Measurements from ENCODE around the gene LIN7A. TPM values are rescaled to one million over a fixed set of nuclear protein-coding genes. Genes with fewer than 3 reads are reported as not detected.

LIN7A gene
- polyA plus RNA-seq, 1 experiment = 10.4 TPM

DNA sequence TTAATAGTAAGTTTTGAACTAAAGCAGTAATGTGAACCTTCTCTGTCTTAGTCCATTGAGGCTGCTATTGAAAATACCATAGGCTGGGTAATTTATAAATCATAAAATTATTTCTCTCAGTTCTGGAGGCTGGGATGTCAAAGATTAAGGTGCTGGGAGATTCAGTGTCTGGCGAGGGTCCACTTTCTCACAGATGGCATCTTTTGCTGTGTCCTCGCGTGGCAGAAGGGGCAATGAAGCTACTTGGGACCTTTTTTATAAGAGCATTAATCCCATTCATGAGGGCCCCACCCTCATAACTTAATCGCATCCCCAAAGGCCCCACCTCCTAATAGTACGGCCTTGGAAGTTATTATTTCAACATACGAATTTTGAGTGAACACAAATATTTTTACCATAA lies 28.4 kb downstream of the LIN7A start:
- no peak for DNase-seq (ENCODE audit: low read depth, low spot score)
- ChIA-PET POLR2A (no interaction called here), CTCF (no interaction called here)
- no peaks in the 10 kb centered on the region for H3K27me3 ChIP-seq (ENCODE audit: control insufficient read depth, insufficient read depth, low read length)
- no peaks in the 10 kb centered on the region for H3K9me3 ChIP-seq (ENCODE audit: control insufficient read depth, insufficient read depth, low read length)
- TF ChIP-seq, protein P1, sequence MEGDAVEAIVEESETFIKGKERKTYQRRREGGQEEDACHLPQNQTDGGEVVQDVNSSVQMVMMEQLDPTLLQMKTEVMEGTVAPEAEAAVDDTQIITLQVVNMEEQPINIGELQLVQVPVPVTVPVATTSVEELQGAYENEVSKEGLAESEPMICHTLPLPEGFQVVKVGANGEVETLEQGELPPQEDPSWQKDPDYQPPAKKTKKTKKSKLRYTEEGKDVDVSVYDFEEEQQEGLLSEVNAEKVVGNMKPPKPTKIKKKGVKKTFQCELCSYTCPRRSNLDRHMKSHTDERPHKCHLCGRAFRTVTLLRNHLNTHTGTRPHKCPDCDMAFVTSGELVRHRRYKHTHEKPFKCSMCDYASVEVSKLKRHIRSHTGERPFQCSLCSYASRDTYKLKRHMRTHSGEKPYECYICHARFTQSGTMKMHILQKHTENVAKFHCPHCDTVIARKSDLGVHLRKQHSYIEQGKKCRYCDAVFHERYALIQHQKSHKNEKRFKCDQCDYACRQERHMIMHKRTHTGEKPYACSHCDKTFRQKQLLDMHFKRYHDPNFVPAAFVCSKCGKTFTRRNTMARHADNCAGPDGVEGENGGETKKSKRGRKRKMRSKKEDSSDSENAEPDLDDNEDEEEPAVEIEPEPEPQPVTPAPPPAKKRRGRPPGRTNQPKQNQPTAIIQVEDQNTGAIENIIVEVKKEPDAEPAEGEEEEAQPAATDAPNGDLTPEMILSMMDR (IDR thresholded peaks at IDR 0.05; ENCODE audit: low read depth, low read length) = no peak
- H3K27ac ChIP-seq (ENCODE audit: low read depth, low read length) = no peak overlapping the region
- no peak overlapping the region for H3K4me3 ChIP-seq (ENCODE audit: low read depth, low read length)

DNA sequence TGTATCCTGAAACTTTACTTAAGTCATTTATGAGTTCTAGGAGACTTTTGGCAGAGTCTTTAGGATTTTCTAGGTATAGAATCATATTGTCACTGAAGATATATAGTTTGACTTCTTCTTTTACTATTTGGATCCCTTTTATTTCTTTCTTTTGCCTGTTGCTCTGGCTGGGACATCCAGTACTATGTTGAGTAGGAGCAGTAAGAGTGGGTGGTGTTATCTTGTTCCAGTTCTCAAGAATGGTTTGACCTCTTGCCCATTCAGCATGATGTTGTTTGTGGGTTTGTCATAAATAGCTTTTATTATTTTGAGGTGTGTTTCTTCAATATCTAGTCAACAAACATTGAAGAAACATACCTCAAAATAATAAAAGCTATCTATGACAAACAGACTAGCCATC lies 35.0 kb downstream of the LIN7A start:
- no peak for DNase-seq (ENCODE audit: low read depth, low spot score)
- Histone ChIP-seq H3K27ac (ENCODE audit: low read depth, low read length) (no peak overlapping the region), H3K9me3 (ENCODE audit: control insufficient read depth, insufficient read depth, low read length) (no peaks in the 10 kb centered on the region), H3K27me3 (ENCODE audit: control insufficient read depth, insufficient read depth, low read length) (no peaks in the 10 kb centered on the region), H3K4me3 (ENCODE audit: low read depth, low read length) (no peak overlapping the region)
- ChIA-PET CTCF (no interaction called here), POLR2A (no interaction called here)
- TF ChIP-seq, protein P1 (IDR thresholded peaks at IDR 0.05; ENCODE audit: low read depth, low read length) = no peak

DNA sequence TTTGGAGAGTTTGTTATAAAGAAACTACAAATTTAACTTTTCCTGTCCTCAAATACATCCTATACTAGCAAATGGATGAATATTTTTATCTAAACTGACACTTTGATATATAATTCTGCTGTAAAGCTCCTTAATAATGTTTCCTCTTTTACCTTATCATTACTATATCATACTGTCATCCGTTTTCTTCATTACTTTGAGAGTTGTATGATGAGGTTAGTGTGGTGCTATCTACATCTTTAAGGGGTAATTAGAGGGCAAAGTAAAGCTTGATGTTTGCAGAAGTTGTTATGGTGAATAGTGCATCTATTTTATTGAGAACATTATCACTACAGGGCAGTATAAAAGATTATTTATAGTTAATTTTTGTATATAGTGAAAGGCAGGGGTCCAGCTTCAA lies 36.1 kb downstream of the LIN7A start:
- Histone ChIP-seq H3K27me3 (ENCODE audit: control insufficient read depth, insufficient read depth, low read length) (no peaks in the 10 kb centered on the region), H3K27ac (ENCODE audit: low read depth, low read length) (no peak overlapping the region), H3K4me3 (ENCODE audit: low read depth, low read length) (no peak overlapping the region), H3K9me3 (ENCODE audit: control insufficient read depth, insufficient read depth, low read length) (no peaks in the 10 kb centered on the region)
- POLR2A ChIA-PET = no interaction called here
- TF ChIP-seq, protein P1 (IDR thresholded peaks at IDR 0.05; ENCODE audit: low read depth, low read length) = no peak
- DNase-seq (ENCODE audit: low read depth, low spot score) = no peak
- CTCF ChIA-PET = interaction anchor here (0.7 kb wide), 1 partner anchor 228 kb away, joined by 4 read pairs; no protein-coding TSS in a partner anchor

DNA sequence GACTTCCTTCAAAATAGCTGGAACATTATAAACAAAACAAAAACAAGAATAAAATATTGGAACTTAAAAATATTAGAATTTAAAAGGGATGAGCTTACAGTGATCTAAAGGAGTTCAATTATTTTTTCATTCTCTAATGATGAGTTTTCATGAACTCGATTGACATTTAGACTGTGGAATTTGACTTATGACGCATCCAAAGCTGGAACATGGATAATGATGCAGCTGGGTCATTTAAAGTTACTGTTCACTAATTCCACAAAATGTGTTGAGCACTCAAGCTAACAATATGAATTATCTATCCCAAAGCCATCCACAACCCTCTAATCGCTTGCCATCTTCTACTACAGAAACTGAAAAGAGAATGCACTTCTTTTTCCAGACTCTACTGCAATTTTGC lies 42.5 kb downstream of the LIN7A start:
- ChIA-PET POLR2A (interaction anchor here (0.6 kb wide), 1 partner anchor 18 kb away, joined by 3 read pairs; no protein-coding TSS in a partner anchor), CTCF (interaction anchor here (0.6 to 1.2 kb wide), 2 partner anchors 21 to 58 kb away, joined by 4 read pairs; no protein-coding TSS in a partner anchor)
- Histone ChIP-seq H3K27me3 (ENCODE audit: control insufficient read depth, insufficient read depth, low read length) (no peaks in the 10 kb centered on the region), H3K9me3 (ENCODE audit: control insufficient read depth, insufficient read depth, low read length) (no peaks in the 10 kb centered on the region), H3K27ac (ENCODE audit: low read depth, low read length) (no peak overlapping the region), H3K4me3 (ENCODE audit: low read depth, low read length) (no peak overlapping the region)
- no peak for DNase-seq (ENCODE audit: low read depth, low spot score)
- TF ChIP-seq, protein P1 (IDR thresholded peaks at IDR 0.05; ENCODE audit: low read depth, low read length) = no peak

DNA sequence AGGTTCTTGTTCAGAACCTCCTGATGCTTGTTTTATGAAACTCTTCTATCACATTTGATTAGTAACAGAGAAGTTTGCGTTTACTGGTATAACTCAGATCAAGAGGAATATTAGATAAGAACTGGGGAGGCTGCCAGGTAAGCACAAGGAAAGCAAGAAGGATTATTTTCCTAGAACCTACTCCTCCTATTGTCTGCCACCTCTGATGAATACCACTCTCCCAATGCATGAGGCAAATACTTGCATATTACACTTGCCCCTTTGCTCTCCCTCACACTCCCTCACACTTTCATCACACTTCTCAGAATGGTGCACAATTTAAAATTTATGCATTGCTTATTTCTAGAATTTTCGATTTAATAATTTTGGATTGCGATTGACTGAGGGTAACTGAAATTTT lies 43.6 kb downstream of the LIN7A start:
- Histone ChIP-seq H3K4me3 (ENCODE audit: low read depth, low read length) (no peak overlapping the region), H3K9me3 (ENCODE audit: control insufficient read depth, insufficient read depth, low read length) (no peaks in the 10 kb centered on the region), H3K27me3 (ENCODE audit: control insufficient read depth, insufficient read depth, low read length) (no peaks in the 10 kb centered on the region), H3K27ac (ENCODE audit: low read depth, low read length) (no peak overlapping the region)
- TF ChIP-seq, protein P1 (IDR thresholded peaks at IDR 0.05; ENCODE audit: low read depth, low read length) = no peak
- ChIA-PET POLR2A (no interaction called here), CTCF (interaction anchor here (0.6 kb wide), 2 partner anchors 17 to 624 kb away, joined by 3 read pairs; no protein-coding TSS in a partner anchor)
- no peak for DNase-seq (ENCODE audit: low read depth, low spot score)
